ENCODE data around the gene ZCCHC2. TPM values are rescaled to one million over a fixed set of nuclear protein-coding genes. Genes with fewer than 3 reads are reported as not detected.

The ZCCHC2 gene
- total and polyA plus RNA-seq, 2 of the 13 experiments (the other 11 are each of a cell fraction or from before 2014, with no cell fraction given), result 62.5 to 76.1 TPM

- TF ChIP-seq RXRA (CRISPR knock-in tag; IDR thresholded peaks at IDR 0.05) (peak; percentile 32; the same call in 1 of the 2 replicates), HNRNPK (IDR thresholded peaks at IDR 0.05; ENCODE audit: low read depth, low read length, poor library complexity, severe bottlenecking) (no peak), ZNF580 (CRISPR knock-in tag; IDR thresholded peaks at IDR 0.05; ENCODE audit: borderline replicate concordance, low read depth) (peak; percentile 30; the same call in 1 of the 2 replicates), ZNF296 (CRISPR knock-in tag; conservative IDR thresholded peaks at IDR 0.05) (no peak), KDM1A (CRISPR knock-in tag; IDR thresholded peaks at IDR 0.05) (peak; percentile 73; the same call in 1 of the 2 replicates), MAFK (conservative IDR thresholded peaks at IDR 0.05 in 1 of 2, IDR thresholded peaks at IDR 0.05 in 1 of 2; ENCODE audit: low read length in 2 of 2) (no peak), HNRNPL (IDR thresholded peaks at IDR 0.05; ENCODE audit: low read depth, low read length) (no peak), ZNF816 (CRISPR knock-in tag; IDR thresholded peaks at IDR 0.05; ENCODE audit: borderline replicate concordance) (no peak), HNF4A (CRISPR knock-in tag; IDR thresholded peaks at IDR 0.05) (peak; percentile 41; the same call in 1 of the 2 replicates), ZNF550 (CRISPR knock-in tag; IDR thresholded peaks at IDR 0.05; ENCODE audit: borderline replicate concordance) (no peak), RARA (CRISPR knock-in tag; IDR thresholded peaks at IDR 0.05) (peak; percentile 74; the same call in 1 of the 2 replicates), ZFP1 (CRISPR knock-in tag; IDR thresholded peaks at IDR 0.05) (no peak), NR3C1 (CRISPR knock-in tag; IDR thresholded peaks at IDR 0.05) (no peak), ZBTB46 (CRISPR knock-in tag; IDR thresholded peaks at IDR 0.05; ENCODE audit: borderline replicate concordance) (no peak), IRX3 (CRISPR knock-in tag; IDR thresholded peaks at IDR 0.05; ENCODE audit: borderline replicate concordance, low read depth) (no peak), ZNF460 (CRISPR knock-in tag; IDR thresholded peaks at IDR 0.05; ENCODE audit: borderline replicate concordance) (peak; percentile 91), SRSF4 (IDR thresholded peaks at IDR 0.05; ENCODE audit: low read depth, low read length, poor library complexity, severe bottlenecking) (no peak), NR2F1 (CRISPR knock-in tag; IDR thresholded peaks at IDR 0.05) (peak; percentile 25 to 59; a peak in 2 of 4 replicates), ZMYM2 (CRISPR knock-in tag; IDR thresholded peaks at IDR 0.05) (peak; percentile 93), ZNF784 (CRISPR knock-in tag; IDR thresholded peaks at IDR 0.05; ENCODE audit: borderline replicate concordance) (no peak), ZBTB33 (CRISPR knock-in tag; IDR thresholded peaks at IDR 0.05) (peak; percentile 83), ZSCAN5A (CRISPR knock-in tag; IDR thresholded peaks at IDR 0.05; ENCODE audit: borderline replicate concordance) (no peak), NR1H2 (CRISPR knock-in tag; IDR thresholded peaks at IDR 0.05; ENCODE audit: borderline replicate concordance, low read depth) (no peak)
Observed at GRCh38 chr18:62537042-62537894, 14.4 kb downstream of the ZCCHC2 start (continued).
